Measurements from ENCODE around the gene FAM222B.
"Not testable (repeated sequence)": the region's sequence is repeated elsewhere in the genome, so short reads cannot be mapped to it uniquely, and the experiment has no call there.

The FAM222B gene

DNA sequence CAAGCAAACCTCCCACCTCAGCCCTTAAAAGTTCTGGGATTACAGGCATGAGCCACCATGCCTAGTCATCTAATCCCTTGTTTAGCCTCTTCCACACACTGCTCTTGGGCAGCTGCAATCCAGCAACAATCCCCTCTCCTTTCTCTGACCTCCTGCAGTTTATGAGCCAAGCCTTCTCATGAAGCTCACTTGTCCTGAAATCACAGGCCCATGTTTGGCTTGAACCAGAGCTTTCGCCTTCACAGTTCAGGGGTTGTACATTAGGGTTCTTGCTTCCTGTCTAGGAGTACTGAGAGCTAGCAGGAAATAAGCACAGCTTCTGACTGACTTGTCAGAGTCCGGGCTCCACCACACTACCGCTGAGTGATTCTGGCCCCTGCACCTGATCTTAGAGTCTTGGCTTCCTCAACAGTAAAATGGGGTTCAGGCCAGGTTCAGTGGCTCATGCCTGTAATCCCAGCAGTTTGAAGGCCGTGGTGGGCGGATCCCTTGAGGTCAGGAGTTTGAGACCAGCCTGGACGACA is 28.5 kb upstream of the FAM222B start:
- no peak for DNase-seq (ENCODE audit: low read depth)

DNA sequence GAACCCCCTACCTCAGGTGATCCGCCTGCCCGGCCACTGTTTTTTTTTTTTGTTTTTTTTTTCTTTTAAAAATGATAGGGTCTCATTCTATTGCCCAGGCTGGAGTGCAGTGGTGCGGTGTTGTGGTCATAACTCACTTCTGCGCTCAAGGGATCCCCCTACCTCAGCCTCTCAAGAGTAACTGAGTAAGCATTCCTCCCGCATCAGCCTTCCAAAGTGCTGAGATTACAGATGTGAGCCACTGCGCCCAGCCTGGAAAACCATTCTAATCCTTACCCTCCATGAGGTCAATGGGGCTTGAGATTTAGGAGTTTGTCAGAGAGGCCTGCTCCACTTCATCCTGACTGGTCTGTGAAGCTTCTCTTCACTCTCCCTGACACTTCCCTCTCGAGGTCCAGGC is 24.7 kb upstream of the FAM222B start:
- no peak for DNase-seq (ENCODE audit: low read depth)

DNA sequence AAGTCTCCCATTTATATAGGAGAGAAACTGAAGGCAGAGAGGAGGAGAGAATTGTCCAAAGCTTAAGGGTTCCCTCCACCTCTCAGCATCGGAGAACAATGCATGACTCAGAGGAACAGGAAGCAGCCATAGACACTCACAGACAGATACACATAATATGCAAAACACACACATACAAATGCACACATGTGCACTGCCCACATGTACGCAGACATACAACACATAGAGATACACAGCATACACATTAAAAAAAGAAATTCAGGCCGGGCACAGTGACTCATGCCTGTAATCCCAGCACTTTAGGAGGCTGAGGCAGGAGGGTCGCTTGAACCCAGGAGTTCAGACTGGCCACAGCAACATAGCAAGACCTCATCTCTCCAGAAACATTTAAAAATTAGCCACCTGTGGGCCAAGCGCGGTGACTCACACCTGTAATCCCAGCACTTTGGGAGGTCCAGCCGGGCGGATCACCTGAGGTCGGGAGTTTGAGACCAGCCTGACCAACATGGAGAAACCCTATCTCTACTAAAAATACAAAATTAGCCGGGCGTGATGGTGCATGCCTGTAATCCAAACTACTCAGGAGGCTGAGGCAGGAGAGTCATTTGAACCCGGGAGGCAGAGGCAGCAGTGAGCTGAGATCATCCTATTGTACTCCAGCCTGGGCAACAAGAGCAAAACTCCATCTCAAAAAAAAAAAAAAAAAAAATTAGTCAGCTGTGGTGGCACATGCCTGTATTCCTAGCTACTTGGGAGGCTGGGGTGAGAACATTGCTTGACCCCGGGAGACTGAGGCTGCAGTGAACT is 23.6 kb upstream of the FAM222B start:
- DNase-seq (ENCODE audit: low read depth): no peak

DNA sequence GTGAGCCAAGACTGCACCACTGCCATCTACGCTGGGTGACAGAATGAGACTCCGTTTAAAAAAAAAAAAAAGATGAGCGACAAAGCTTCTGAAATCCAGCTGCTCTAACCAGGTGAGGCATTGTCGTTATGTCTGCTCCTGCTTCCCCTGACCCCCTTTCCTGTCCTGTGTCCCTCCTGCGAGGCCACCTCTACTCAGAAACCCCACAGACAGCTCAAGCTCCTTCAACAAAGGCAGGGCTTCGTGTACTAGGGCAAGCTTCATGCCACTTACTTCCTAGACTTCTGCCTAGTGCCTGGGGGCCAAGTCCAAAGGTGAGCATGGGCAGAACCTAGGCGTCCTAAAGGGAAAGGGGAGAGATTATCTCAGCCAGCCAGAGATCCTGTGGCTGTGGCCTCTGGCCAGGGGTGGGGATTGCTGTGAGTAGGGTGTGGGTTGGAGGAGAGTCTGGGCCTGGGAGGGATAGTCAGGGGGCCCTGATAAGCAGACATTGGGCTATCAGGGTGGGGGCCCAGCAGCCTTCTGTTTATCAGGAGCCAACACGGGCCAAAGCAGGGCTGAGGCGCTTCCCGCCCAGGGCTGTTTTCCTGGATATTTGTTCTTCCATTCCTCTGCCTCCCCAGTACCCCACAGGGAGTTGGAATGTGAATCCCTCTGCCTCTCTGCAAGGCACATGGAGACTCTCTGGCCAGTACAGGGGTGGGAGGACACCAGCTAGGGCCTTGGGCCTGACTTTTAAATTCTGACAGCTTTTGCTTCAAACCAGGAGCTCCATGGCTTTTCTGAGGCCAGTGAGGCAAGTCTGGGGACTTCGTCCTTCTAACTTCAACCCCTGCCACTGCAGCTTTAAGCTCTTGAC is 22.6 kb upstream of the FAM222B start:
- no peak for DNase-seq (ENCODE audit: low read depth)

GRCh38 chr17:28863953-28864352 is 21.4 kb upstream of the FAM222B start:
- no peak for DNase-seq (ENCODE audit: low read depth)

- DNase-seq (ENCODE audit: low read depth): no peak
Observed at GRCh38 chr17:28862561-28862960, 20.0 kb upstream of the FAM222B start.

- no peak for DNase-seq (ENCODE audit: low read depth)
Observed at GRCh38 chr17:28861393-28862203, 19.0 kb upstream of the FAM222B start.

DNA sequence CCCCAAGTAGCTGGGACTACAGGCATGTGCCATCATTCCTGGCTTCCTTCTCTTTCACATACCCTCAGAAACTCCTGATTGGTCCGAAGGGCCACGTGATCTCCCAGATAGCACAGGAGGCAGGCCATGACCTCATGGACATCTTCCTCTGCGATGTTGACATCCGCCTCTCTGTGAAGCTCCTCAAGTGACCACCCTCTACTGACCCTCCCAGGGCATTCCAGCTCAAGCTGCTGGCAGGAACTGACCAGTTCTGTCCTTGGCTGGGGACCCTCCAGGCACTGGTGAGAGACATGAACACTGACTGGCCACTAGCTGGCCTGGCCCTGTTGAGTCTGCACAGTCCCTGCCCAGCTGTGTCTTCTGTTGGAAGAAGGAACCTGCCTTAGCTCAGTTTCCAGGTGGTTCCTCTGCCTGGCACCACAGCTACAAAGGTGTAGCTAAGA is 17.8 kb upstream of the FAM222B start:
- DNase-seq (ENCODE audit: low read depth): no peak

DNA sequence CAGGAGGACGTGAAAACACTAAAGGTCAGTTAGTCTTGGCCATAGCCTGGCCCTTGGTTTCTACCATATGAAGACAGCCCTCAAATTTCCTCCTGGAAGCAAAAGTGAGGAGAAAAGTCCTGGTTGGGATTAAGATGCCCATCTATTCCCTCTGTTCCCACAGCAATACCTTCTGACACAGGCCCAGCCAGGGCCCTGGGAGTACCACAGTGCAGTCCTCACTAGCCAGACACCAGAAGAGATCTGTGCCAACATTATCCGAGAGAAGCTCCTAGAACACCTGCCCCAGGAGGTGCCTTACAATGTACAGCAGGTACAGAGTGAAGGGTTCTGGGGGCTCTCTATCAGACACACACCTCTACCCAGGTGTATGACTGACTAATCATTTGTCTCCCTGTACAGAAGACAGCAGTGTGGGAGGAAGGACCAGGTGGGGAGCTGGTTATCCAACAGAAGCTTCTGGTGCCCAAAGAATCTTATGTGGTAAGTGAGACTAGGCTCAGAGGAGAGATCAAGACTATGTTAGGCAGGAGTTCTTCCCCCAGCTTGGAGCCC is 16.3 kb upstream of the FAM222B start:
- DNase-seq (ENCODE audit: low read depth): no peak

GRCh38 chr17:28857905-28858800 is 15.6 kb upstream of the FAM222B start:
- no peak for DNase-seq (ENCODE audit: low read depth)

DNA sequence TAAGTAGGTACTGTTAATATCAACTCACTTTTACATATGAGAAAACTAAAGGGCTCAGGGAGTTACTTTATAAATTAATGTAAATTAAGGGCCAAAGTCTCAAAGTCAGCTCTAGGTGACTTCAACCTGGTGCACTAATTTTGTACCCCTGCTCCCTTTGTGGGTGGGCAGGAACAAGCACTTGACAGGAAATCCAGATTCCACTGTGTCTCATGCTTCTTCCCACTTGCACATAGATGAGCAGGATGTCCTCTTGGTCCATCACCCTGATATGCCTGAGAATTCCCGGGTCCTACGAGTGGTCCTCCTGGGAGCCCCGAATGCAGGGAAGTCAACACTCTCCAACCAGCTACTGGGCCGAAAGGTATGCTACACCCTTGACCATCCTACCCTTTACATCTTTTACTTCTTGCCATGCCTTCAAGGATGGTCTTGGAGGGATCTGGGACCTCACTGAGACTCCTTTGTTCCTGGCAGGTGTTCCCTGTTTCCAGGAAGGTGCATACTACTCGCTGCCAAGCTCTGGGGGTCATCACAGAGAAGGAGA is 13.5 kb upstream of the FAM222B start:
- no peak for DNase-seq (ENCODE audit: low read depth)

GRCh38 chr17:28855336-28855679 is 12.7 kb upstream of the FAM222B start:
- no peak for DNase-seq (ENCODE audit: low read depth)

GRCh38 chr17:28854457-28855335 is 12.1 kb upstream of the FAM222B start, which contains the start of gene ERAL1:
TSS of gene ERAL1 (plus strand) at chr17:28855016. CDS start at chr17:28855035, 19 bp downstream.
- peak; percentile 81 for DNase-seq (ENCODE audit: low read depth)

DNA sequence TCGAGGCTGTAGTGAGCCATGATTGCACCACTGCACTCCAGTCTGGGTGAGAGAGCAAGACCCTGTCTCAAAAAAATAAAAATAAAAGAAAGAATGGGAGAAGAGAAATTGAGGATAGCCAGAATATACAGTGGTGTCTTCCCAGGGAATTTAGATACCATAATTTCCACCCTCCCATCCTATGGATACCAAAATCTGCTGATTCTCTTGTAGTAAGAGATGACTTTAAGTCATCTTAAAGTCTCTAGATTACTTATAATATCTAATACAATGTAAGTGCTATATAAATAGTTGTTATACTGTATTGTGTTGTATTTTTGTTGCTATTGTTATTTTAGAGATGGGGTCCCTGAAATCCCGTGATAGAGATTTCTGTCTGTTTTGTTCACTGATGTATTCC is 10.7 kb upstream of the FAM222B start:
- DNase-seq (ENCODE audit: low read depth): no peak

GRCh38 chr17:28849281-28849680 is 6.7 kb upstream of the FAM222B start:
- DNase-seq (ENCODE audit: low read depth): no peak

GRCh38 chr17:28848667-28849066 is 6.1 kb upstream of the FAM222B start:
- DNase-seq (ENCODE audit: low read depth): not testable (repeated sequence)

- not testable (repeated sequence) for DNase-seq (ENCODE audit: low read depth)
Observed at GRCh38 chr17:28846699-28847098, 4.1 kb upstream of the FAM222B start.

- no peak for DNase-seq (ENCODE audit: low read depth)
Observed at GRCh38 chr17:28846231-28846630, 3.6 kb upstream of the FAM222B start.

GRCh38 chr17:28843816-28844148 is 1.2 kb upstream of the FAM222B start:
- no peak for DNase-seq (ENCODE audit: low read depth)

GRCh38 chr17:28841901-28842281 is 699 bp downstream of the FAM222B start:
- no peak for DNase-seq (ENCODE audit: low read depth)
